ENCODE data around the gene NME4.
"Not testable (repeated sequence)": the region's sequence is repeated elsewhere in the genome, so short reads cannot be mapped to it uniquely, and the experiment has no call there.

The NME4 gene

GRCh38 chr16:397135-397661 is at the start of gene NME4:
TSS of gene NME4 (plus strand) at chr16:397199. CDS start at chr16:397223, 24 bp downstream.
- no peak for DNase-seq

- no peak for DNase-seq
Measured at GRCh38 chr16:347203-347602, 49.8 kb upstream of the NME4 start.

DNA sequence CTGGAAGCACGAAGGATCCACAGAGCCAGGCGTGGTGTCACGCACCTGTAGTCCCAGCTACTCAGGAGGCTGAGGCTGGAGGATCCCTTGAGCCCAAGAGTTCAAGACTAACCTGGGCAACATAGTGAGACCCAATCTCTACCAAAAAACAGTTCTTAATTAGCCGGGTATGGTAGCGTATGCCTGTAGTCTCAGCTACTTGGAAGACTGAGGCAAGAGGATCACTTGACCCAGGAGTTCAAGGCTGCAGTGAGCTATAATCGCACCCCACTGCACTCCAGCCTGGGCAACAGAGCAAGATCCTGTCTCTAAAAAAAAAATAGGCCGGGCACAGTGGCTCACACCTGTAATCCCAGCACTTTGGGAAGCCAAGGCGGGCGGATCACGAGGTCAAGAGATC is 48.5 kb upstream of the NME4 start:
- not testable (repeated sequence) for DNase-seq

- DNase-seq, result no peak
Measured at GRCh38 chr16:349211-349610, 47.8 kb upstream of the NME4 start.

- DNase-seq, result no peak
Measured at GRCh38 chr16:350203-350602, 46.8 kb upstream of the NME4 start.

GRCh38 chr16:351804-352520 is 45.0 kb upstream of the NME4 start:
- no peak for DNase-seq

DNA sequence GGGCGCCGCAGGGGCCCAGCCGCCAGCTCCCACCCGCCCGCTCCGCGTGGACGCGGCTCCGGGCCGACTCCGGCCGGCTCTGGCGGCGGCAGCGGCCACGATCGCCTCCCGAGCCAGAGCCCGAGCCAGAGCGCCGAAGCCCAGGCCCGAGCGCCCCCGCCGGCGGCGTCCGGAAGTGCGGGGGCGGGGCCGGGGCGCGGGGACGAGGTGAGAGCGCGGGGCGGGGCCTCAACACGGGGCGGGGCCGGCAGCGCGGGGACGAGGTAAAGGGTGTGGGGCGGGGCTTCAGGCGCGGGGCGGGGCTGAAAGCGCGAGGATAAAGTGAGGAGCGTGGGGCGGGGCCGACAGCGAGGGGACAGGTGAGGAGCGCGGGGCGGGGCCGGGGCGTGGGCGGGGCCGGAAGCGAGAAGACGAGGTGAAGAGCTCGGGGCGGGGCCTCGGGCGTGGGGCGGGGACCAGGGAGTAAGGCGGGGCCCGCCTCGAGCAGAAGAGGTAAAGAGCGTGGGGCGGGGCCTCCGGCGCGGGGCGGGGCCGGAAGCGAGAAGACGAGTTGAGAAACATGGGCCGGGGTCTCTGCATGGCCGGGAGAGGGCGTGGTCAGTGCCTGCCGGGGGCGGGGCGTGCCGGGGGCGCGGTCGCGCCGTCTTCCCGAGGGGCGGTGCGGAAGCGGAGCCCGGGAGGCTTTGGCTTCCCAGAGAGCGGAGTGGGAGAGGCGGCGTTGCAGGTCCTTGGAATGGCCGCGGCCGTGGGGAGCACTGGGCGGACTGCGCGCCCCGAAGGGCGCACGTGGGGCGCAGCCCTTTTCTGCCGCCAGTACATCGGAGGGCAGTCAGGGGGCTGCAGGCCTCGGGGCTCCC is 44.2 kb upstream of the NME4 start, which contains the start of gene AXIN1:
TSS of gene AXIN1 (minus strand) at position 177 of the 857 bp plus-strand sequence. CDS start 5,698 bp downstream, outside the sequence.
- DNase-seq, result peak; percentile 87

GRCh38 chr16:353404-354290 is 43.4 kb upstream of the NME4 start:
- DNase-seq, result no peak

DNA sequence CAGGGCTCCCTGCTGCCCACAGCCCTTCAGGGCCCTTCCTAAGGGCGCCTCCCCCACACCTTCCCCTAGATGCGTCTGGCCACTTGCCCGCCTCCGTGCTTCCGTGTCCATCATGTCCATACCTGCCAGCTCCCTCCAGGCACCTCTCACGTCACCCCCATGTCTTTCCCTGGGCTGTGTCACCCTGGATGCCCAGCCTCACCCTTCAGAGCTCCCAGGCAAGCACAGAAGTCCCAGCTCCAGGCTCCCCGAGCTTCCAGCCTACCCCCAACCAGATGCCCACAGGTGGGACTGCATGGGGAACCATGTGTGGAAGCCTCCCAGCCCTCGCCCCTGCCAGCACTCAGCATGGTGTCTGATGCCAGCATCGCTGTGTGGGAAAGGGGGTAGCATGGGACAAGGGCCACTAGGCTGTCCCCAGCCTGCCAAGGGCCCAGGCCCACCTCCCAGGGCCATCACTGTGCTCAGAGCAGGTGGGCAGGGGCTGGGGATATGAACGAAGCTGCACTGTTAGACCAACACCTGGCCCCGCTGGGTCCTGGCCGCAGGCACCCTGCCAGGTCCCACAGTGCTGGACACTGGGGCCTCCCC is 42.6 kb upstream of the NME4 start:
- DNase-seq, result no peak

GRCh38 chr16:354971-355461 is 42.0 kb upstream of the NME4 start:
- no peak for DNase-seq

- no peak for DNase-seq
Measured at GRCh38 chr16:356741-357140, 40.3 kb upstream of the NME4 start.

DNA sequence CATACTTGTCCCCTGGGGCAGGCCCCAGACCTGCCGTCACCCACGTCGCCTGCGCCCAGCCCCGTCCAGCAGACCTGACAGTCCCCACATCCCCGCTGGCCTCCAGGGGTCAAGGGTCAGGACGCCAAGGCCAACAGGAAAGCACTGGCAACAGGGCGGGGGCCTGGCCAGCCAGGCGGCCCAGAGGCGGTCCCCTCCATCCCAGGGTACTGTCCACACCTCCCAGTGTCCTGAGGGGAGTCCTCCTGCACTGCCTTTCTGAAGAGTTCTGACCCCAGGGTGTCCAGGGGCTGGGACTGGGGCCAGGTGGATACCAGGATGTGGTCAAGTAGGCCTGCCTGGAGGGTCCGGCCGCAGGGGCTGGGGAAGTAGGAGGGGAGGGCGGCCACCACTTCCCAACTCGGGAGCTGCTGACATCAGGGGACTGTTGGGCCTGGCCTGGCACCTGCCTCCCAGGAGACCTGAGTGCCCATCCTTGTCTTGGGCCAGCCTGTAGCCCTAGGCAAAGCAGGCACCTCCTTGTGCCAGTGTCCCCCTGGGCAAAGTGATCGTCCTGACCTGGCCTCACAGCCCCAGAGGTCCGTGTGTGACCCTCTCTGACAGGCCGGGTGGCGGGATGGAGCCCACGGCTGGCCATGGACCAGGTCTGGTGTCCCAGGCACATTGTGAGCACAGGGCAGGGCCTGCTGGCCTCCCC is 37.8 kb upstream of the NME4 start:
- no peak for DNase-seq

DNA sequence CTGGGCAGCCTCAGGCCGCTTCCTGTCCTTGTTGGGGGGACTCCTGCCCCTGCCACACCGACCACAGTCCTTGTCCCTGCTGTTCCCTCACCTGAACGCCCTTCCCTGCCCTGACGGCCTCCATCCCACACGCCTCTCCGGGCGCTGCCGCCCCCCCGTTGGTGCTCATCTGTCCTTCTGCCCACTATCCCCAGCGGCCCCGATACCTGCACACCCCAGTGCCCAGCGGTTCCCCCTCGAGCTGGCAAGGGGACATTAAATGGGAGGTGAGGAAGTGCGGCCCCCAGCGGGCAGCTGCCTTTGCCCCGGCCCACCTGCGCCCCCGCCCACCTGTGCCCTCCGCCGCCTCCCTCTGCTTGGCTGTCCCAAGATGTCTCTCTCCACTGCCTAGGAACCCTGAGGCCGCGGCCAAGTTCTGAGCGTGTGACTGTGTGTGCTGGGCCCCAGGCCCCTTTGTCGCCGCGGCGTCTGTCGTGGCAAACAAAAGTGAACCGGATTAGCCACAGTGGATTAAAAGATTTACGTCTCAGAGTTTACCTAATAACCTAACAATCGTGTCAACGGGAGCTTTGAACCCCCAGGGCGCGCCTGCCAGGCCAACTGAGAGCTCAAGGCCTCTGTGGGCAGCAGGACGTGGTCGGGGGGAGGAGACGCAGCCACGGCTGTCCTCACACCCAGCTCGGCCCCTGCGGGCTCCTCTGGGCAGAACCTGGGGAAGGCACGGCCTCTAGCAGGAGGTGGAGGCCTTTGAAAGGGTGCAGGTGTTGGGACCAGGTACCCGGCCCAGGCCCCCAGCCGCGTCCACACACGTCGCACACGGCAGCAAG is 36.9 kb upstream of the NME4 start:
- DNase-seq, result no peak

DNA sequence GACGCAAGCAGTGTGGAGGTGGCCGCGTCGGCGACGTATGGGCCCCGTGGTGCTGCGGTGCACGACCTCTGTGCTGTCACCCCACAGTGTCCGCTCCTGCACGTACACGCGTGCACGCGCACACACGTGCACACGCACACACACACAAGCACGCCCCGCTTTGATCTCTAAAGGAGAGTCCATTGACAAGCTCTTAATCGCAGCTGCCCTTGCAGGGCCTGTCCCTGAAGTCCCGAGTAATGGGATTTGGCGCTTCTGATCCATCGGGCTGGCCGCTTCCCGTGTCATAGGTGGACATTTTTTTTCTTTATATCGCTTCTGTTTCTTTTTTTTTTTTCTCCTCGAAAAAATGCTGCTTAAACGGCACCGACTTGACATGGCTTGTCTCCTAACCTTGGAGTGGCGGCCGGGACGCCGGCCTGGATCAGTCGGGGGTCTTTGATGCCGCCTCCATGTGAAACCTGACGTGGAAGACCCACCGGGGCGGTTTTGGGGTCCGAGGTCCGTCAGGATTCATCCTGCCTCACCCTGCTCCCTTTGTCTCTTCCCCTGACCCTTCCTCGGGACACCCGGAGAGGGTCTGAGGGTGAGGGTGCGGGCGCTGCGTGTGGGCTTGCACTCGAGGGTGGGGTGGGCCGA is 36.2 kb upstream of the NME4 start:
- no peak for DNase-seq

DNA sequence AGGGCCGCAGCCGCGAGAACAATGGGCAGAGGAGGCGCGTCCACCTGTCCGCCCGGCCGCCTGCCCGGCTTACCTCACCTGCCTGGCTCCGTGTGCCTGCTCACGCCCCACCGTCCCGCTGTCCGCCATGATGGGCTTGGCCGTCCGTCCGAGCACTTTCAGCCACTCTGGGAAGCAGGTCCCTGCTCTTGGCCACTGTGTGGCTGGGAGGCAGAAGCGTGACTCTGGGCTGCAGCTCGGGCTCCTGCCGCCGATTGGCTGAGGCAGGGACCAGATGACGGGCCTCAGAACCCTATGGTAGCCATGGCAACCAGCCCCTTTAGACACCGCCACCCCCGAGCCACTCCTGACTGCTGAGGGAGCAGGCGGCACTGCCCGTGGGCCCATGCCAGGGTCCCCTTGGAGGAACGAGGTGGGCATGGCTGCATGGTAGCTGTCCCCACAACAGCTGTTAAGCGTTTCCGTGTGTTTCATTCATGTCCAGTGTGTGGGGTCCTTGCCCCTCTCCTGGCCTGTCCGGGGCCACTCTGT is 35.6 kb upstream of the NME4 start:
- no peak for DNase-seq

DNA sequence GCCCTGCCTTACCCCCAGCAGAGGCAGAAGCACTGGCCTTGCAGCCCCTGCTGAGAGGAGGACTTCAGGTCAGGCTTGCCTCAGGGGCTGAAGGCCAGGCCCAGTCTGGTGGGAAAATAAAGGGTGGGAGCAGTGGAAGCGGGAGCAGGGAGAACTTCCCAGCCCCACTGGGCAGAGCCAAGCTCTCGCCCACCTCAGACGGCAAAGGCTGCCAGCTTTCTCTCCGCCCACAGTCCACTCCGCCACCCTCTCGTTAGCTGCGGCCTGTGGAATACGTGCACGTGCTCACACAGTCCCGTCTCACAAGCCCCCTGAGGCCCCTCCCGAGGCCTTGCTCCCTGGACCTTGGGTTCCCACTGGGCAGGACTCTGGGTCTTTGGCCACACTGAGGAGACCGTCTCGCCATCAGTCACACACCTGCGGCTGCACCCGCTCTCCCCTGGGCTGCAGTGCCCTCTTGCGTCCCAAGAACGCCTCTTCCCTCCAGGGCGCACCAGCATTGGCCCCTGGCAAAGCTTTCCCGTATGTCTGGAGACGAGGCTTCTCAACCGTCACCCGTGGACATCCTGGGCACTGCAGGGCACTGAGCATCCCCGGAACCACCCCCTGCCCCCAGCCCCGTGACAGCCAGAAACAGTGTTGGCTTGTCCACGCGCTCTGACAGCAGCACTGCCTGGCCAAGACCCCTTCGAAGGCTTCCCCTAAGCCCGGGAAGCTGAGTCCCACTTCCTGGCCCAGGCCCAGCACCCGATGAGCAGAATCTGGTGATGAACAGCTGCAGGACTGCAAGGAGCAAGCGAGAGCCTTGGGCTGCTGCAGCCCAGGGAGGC is 34.9 kb upstream of the NME4 start:
- no peak for DNase-seq

- not testable (repeated sequence) for DNase-seq
Measured at GRCh38 chr16:362702-362999, 34.3 kb upstream of the NME4 start.

- DNase-seq, result no peak
Measured at GRCh38 chr16:363110-363765, 33.8 kb upstream of the NME4 start.
